Thoracic aorta (tissue), 2 donors: ENCODE results near the gene ADCY9. TPM values are rescaled to one million over a fixed set of nuclear protein-coding genes. Genes with fewer than 3 reads are reported as not detected.
"Not testable (repeated sequence)": the region's sequence is repeated elsewhere in the genome, so short reads cannot be mapped to it uniquely, and the experiment has no call there.

ENCODE experiments used
- ATAC-seq: fragments of 150-250 bp; one replicate; pipeline ENCODE4 v1.8.0; 2017; ENCODE audit warnings: low read depth; ENCODE audit not compliant: insufficient number of reproducible peaks, low FRiP score
- DNase-seq: peaks from one replicate; pipeline ENCODE4 v3.0.0-alpha.2; 2020; ENCODE audit warnings: low spot score
- H3K27ac ChIP-seq, 2 donors: fragments of 200-600 bp; sonication (generic); 1 replicate in 1 of 2; 2 replicates in 1 of 2; pipeline ENCODE4 v1.5.1; 2016; ENCODE audit warnings: mild to moderate bottlenecking in 2 of 2, moderate library complexity in 2 of 2
- H3K27me3 ChIP-seq: fragments of 200-600 bp; sonication (generic); replicated peaks from 2 replicates; pipeline ENCODE4 v1.6.0; 2016; ENCODE audit warnings: mild to moderate bottlenecking; ENCODE audit not compliant: insufficient read depth
- H3K36me3 ChIP-seq: fragments of 200-600 bp; sonication (generic); one replicate; pipeline ENCODE4 v1.5.1; 2016
- H3K4me1 ChIP-seq, 2 donors: fragments of 200-600 bp; sonication (generic); 1 replicate in 1 of 2; 2 replicates in 1 of 2; pipeline versions ENCODE4 v1.5.1 to v1.6.0; 2016; ENCODE audit warnings: low read depth in 2 of 2, mild to moderate bottlenecking in 1 of 2; ENCODE audit not compliant: control insufficient read depth in 1 of 2
- H3K4me3 ChIP-seq: fragments of 200-600 bp; sonication (generic); 2 replicates; pipeline ENCODE4 v1.5.1; 2016; ENCODE audit warnings: mild to moderate bottlenecking
- H3K9me3 ChIP-seq: fragments of 200-600 bp; sonication (generic); 2 replicates; pipeline ENCODE4 v1.5.1; 2016
- total RNA-seq, 2 donors: library from RNA; depleted of rRNA; stranded (reverse); fragments of >200 nt; gene quantifications; one replicate each; pipeline versions ENCODE4 v1.1.0 to v1.2.3, GENCODE V29; 2016
- TF ChIP-seq, protein P1 (sequence below): fragments of 200-600 bp; sonication (generic); IDR thresholded peaks from one replicate; pipeline ENCODE4 v1.5.1; 2019; ENCODE audit warnings: antibody characterized with exemption

The ADCY9 gene
- total RNA-seq, 2 donors from 2014 or later = 44.1 to 83.8 TPM

GRCh38 chr16:4046221-4046620 lies 70.0 kb downstream of the ADCY9 start:
- Histone ChIP-seq H3K36me3 (no peaks in the 10 kb centered on the region), H3K4me3 (no peak overlapping the region), H3K4me1 (peaks cover 8 to 52% of the 10 kb centered on the region in 2 donors), H3K9me3 (no peaks in the 10 kb centered on the region), H3K27ac (no peak overlapping the region), H3K27me3 (no peaks in the 10 kb centered on the region)
- TF ChIP-seq, protein P1, sequence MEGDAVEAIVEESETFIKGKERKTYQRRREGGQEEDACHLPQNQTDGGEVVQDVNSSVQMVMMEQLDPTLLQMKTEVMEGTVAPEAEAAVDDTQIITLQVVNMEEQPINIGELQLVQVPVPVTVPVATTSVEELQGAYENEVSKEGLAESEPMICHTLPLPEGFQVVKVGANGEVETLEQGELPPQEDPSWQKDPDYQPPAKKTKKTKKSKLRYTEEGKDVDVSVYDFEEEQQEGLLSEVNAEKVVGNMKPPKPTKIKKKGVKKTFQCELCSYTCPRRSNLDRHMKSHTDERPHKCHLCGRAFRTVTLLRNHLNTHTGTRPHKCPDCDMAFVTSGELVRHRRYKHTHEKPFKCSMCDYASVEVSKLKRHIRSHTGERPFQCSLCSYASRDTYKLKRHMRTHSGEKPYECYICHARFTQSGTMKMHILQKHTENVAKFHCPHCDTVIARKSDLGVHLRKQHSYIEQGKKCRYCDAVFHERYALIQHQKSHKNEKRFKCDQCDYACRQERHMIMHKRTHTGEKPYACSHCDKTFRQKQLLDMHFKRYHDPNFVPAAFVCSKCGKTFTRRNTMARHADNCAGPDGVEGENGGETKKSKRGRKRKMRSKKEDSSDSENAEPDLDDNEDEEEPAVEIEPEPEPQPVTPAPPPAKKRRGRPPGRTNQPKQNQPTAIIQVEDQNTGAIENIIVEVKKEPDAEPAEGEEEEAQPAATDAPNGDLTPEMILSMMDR = no peak
- ATAC-seq = no peak
- DNase-seq = no peak

DNA sequence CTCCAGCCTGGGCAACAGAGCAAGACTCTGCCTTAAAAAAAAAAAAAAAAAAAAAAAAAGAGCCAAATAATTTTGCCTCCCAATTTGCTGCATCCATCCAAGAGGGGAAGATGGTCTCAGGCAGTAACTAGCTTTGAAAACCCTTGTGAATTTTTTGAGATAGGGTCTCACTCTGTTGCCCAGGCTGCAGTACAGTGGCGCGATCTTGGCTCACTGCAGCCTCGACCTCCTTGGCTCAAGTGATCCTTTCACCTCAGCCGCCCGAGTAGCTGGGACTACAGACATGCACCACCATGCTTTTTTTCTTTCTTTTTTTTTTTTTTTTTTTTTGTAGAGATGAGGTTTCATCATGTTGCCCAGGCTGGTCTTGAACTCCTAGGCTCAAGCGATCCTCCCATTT lies 70.7 kb downstream of the ADCY9 start:
- H3K27ac ChIP-seq = peak overlapping the region in 1 of 2 donors; percentile 40
- DNase-seq, ATAC-seq, H3K9me3 ChIP-seq, H3K27me3 ChIP-seq, H3K36me3 ChIP-seq, H3K4me3 ChIP-seq: not testable (repeated sequence)
- H3K4me1 ChIP-seq = peaks cover 8 to 52% of the 10 kb centered on the region in 2 donors

GRCh38 chr16:4042581-4042980 lies 73.7 kb downstream of the ADCY9 start:
- ATAC-seq (no peak), DNase-seq (no peak)
- Histone ChIP-seq H3K4me1 (peaks cover 8 to 36% of the 10 kb centered on the region in 2 donors), H3K27me3 (no peaks in the 10 kb centered on the region), H3K36me3 (no peaks in the 10 kb centered on the region), H3K9me3 (no peaks in the 10 kb centered on the region), H3K4me3 (no peak overlapping the region), H3K27ac (peak overlapping the region in 1 of 2 donors; percentile 40)
- TF ChIP-seq, protein P1 = no peak

DNA sequence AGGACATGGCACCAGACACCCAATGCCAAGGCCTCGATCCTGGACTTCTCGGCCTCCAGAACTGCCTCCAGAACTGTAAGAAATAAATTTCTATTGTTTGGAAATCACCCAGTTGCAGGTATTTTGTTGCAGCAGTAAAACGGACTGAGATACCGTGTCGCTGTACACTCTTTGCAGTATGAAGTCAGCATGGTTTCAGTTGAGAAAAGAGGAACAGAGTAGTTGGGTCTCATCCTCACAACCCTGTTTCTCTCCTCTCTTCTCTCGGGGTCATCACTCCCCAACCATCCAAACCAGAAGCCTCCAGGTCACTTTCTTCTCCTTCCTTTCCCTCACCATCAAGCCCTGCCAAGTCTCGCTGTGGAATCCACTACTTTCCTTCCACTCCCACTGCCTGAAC lies 77.8 kb downstream of the ADCY9 start:
- peaks cover 6 to 21% of the 10 kb centered on the region in 2 donors for H3K4me1 ChIP-seq
- no peaks in the 10 kb centered on the region for H3K9me3 ChIP-seq
- TF ChIP-seq, protein P1 = no peak
- ATAC-seq = no peak
- H3K27me3 ChIP-seq = no peaks in the 10 kb centered on the region
- no peaks in the 10 kb centered on the region for H3K36me3 ChIP-seq
- DNase-seq = no peak
- H3K4me3 ChIP-seq = no peak overlapping the region
- H3K27ac ChIP-seq = no peak overlapping the region

GRCh38 chr16:4036952-4037351 lies 79.3 kb downstream of the ADCY9 start:
- not testable (repeated sequence) for DNase-seq

DNA sequence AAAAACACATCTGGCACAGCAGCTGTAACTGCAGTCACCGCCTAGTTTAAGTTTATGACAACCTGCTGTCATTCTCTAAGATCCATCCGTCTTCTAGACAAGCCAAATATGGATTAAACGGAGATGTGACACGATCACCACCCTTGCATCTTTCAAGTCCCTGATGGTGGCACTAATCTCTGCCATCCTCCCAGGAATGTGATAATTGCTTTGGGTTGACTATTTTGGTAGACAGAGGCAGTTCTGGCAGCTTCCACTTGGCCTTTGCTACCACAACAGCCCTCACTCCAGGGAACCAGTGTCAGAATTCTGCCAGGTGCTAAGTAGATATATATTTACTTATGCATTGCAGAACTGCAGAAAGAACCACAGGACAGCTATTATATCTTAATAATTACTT lies 81.3 kb downstream of the ADCY9 start:
- H3K4me3 ChIP-seq = no peak overlapping the region
- no peaks in the 10 kb centered on the region for H3K9me3 ChIP-seq
- H3K4me1 ChIP-seq = peaks cover 6 to 16% of the 10 kb centered on the region in 2 donors
- DNase-seq (no peak), ATAC-seq (no peak)
- no peak overlapping the region for H3K27ac ChIP-seq
- TF ChIP-seq, protein P1 = no peak
- H3K27me3 ChIP-seq = no peaks in the 10 kb centered on the region
- H3K36me3 ChIP-seq = peaks cover 3% of the 10 kb centered on the region

More at GRCh38 chr16:4036952-4037351, 79.3 kb downstream of the ADCY9 start:
- H3K27ac ChIP-seq, ATAC-seq, H3K9me3 ChIP-seq, H3K27me3 ChIP-seq, H3K4me3 ChIP-seq, H3K36me3 ChIP-seq: not testable (repeated sequence)
- peaks cover 6 to 19% of the 10 kb centered on the region in 2 donors for H3K4me1 ChIP-seq
